HepG2 (cell line): ENCODE results near the gene SMYD2.

Experiments
- E2F1 ChIP-seq: sonication (generic); formaldehyde crosslinking; IDR thresholded peaks from 2 replicates; pipeline ENCODE4 v1.5.0; 2020; ENCODE audit warnings: missing genetic modification reagents
- POLR2AphosphoS5 ChIP-seq: IDR thresholded peaks from 2 replicates; pipeline ENCODE4 v1.6.1; 2012; ENCODE audit warnings: low read depth, low read length
- TMF1 ChIP-seq: sonication (generic); formaldehyde crosslinking; IDR thresholded peaks from 2 replicates; pipeline ENCODE4 v1.8.1; 2022; ENCODE audit warnings: low read depth, missing genetic modification reagents

- no peak for TF ChIP-seq POLR2AphosphoS5
- TF ChIP-seq TMF1 (CRISPR knock-in tag), result no peak
- no peak for TF ChIP-seq E2F1 (CRISPR knock-in tag)
Observed at GRCh38 chr1:214317300-214317699, 36.3 kb downstream of the SMYD2 start.
